HepG2 (cell line): Measurements from ENCODE around the gene CATSPERD. TPM values are rescaled to one million over a fixed set of nuclear protein-coding genes. Genes with fewer than 3 reads are reported as not detected.

ENCODE experiments used
- ATAC-seq: fragments of 200-7000 bp; cut with Tn5 transposase; 3 replicates; pipeline ENCODE4 v1.9.1; 2020; ENCODE audit warnings: mild to moderate bottlenecking, moderate library complexity
- BruUV-seq: library from RNA; stranded (reverse); fragments of 400-500 nt; replicated peaks from 2 replicates; lab custom pipeline; 2021; lab: Mats Ljungman, UMichigan
- CTCF ChIA-PET: fragments of 300-600 bp; formaldehyde crosslinking; extraction: SDS; loops from one replicate; lab custom pipeline; 2021; ENCODE audit warnings: low total read pairs, inconsistent platforms, low intra/inter-chr PET ratio; lab: Yijun Ruan, JAX
- POLR2A ChIA-PET: fragments of 350-600 bp; sonication (Branson Sonifier 250); formaldehyde crosslinking; loops from one replicate; lab custom pipeline; 2020; ENCODE audit warnings: antibody characterized with exemption, inconsistent platforms; lab: Yijun Ruan, JAX
- DNase-seq: peaks from one replicate; pipeline ENCODE4 v3.0.0-alpha.2; 2015; ENCODE audit warnings: low spot score
- FAIRE-seq: peaks from 3 replicates; lab custom pipeline; 2011; peaks lifted over from hg19 to GRCh38; lab: Jason Lieb, UNC
- H2AFZ ChIP-seq: one replicate; pipeline ENCODE4 v1.6.1; 2011; ENCODE audit warnings: low read length, inconsistent platforms
- H3K27ac ChIP-seq: fragments of 300-600 bp; 3 replicates; pipeline ENCODE4 v1.8.0; 2011; ENCODE audit warnings: mixed run types, mild to moderate bottlenecking, mixed read lengths, low read length, inconsistent platforms; ENCODE audit not compliant: insufficient read depth; ENCODE audit errors: extremely low read length
- H3K27me3 ChIP-seq, 2 experiments: fragments of 200-600 bp in 1 of 2; 2 replicates in 1 of 2; 3 replicates in 1 of 2; pipeline versions ENCODE4 v1.6.0 to v1.8.0; 2011; ENCODE audit warnings: low read length in 2 of 2, mild to moderate bottlenecking in 2 of 2, moderate library complexity in 2 of 2, inconsistent platforms in 1 of 2; ENCODE audit not compliant: insufficient read depth in 2 of 2, control insufficient read depth in 1 of 2
- H3K36me3 ChIP-seq, 2 experiments: fragments of 200-600 bp in 1 of 2; replicated peaks in 1 of 2; 2 replicates in 1 of 2; 3 replicates in 1 of 2; pipeline versions ENCODE4 v1.5.1 to v1.8.0; 2011; ENCODE audit warnings: low read length in 2 of 2, inconsistent platforms in 1 of 2; ENCODE audit not compliant: insufficient read depth in 2 of 2, control insufficient read depth in 1 of 2
- H3K4me1 ChIP-seq: 2 replicates; pipeline ENCODE4 v1.5.1; 2012; ENCODE audit warnings: low read length, inconsistent platforms; ENCODE audit not compliant: insufficient read depth
- H3K4me2 ChIP-seq: 2 replicates; pipeline ENCODE4 v1.6.0; 2011; ENCODE audit warnings: low read depth, low read length, inconsistent platforms
- H3K4me3 ChIP-seq, 3 experiments: fragments of 200-600 bp in 1 of 3; sonication (generic), shearing (Covaris generic) in 1 of 3; replicated peaks in 1 of 3; 2 replicates each; pipeline ENCODE4 v1.5.1; 2011 to 2016; ENCODE audit warnings: low read length in 3 of 3, inconsistent platforms in 2 of 3, low read depth in 2 of 3, mild to moderate bottlenecking in 2 of 3, control low read depth in 1 of 3, mixed read lengths in 1 of 3; ENCODE audit not compliant: insufficient read depth in 1 of 3
- H3K79me2 ChIP-seq: one replicate; pipeline ENCODE4 v1.6.1; 2011; ENCODE audit warnings: low read length, inconsistent platforms; ENCODE audit not compliant: insufficient read depth
- H3K9ac ChIP-seq: 2 replicates; pipeline ENCODE4 v1.6.0; 2011; ENCODE audit warnings: mild to moderate bottlenecking, low read depth, low read length, inconsistent platforms; ENCODE audit not compliant: insufficient read depth
- H3K9me3 ChIP-seq: 2 replicates; pipeline ENCODE4 v1.5.1; 2012; ENCODE audit warnings: mild to moderate bottlenecking, low read length
- H4K20me1 ChIP-seq: 2 replicates; pipeline ENCODE4 v1.6.0; 2011; ENCODE audit warnings: inconsistent platforms, mild to moderate bottlenecking, low read length, moderate library complexity; ENCODE audit not compliant: insufficient read depth
- JUNB ChIP-seq: sonication (generic); formaldehyde crosslinking; IDR thresholded peaks from 2 replicates; pipeline ENCODE4 v1.8.0; 2022; ENCODE audit warnings: missing genetic modification reagents, mild to moderate bottlenecking, borderline replicate concordance
- POLR2G ChIP-seq: fragments of 200-400 bp; formaldehyde crosslinking; IDR thresholded peaks from 2 replicates; pipeline ENCODE4 v1.6.1; 2018; ENCODE audit warnings: mild to moderate bottlenecking, low read depth, low read length, moderate library complexity
- SP2 ChIP-seq: sonication (generic); formaldehyde crosslinking; IDR thresholded peaks from 2 replicates; pipeline ENCODE4 v1.5.1; 2020; ENCODE audit warnings: mild to moderate bottlenecking, missing genetic modification reagents
- TCF7L2 ChIP-seq: IDR thresholded peaks from 2 replicates; pipeline ENCODE4 v1.6.1; 2011; ENCODE audit warnings: mild to moderate bottlenecking, low read depth, low read length, moderate library complexity
- WGBS: methylation state at CpG from one replicate; pipeline ENCODE4 v1.1.6; 2017; ENCODE audit warnings: low lambda C conversion rate; 5-methylcytosine and 5-hydroxymethylcytosine counted together
- in situ Hi-C: cut with HindIII; loops from 2 replicates; pipeline ENCODE4 v1.10.0; 2017; ENCODE audit warnings: low pct_unique_long_range_greater_than_20kb; ENCODE audit not compliant: extremely low pct_ligation_motif_present
- intact Hi-C: fragments of 100-400 bp; cut with micrococcal nuclease; formaldehyde crosslinking; loops from one replicate; pipeline ENCODE4 v1.10.0; 2022; ENCODE audit not compliant: unreplicated experiment
- polyA plus RNA-seq, 8 experiments: library from polyadenylated mRNA; depleted of rRNA in 3 of 8; stranded (reverse) in 7 of 8; unstranded in 1 of 8; fragments of >200 nt; fragmentation: Illumina TruSeq in 4 of 8; extraction: Trizol in 4 of 8; gene quantifications; 2 replicates each; pipeline versions ENCODE4 v1.2.1 to v1.2.3, GENCODE V29; 2011 to 2016; ENCODE audit warnings: low read depth in 4 of 8, missing spikeins in 1 of 8, mixed read lengths in 1 of 8; ENCODE audit not compliant: insufficient read depth in 1 of 8
- total RNA-seq, 5 experiments: library from RNA; depleted of rRNA; stranded (reverse); fragments of >200 nt; fragmentation: Illumina TruSeq; extraction: Trizol; gene quantifications; 2 replicates each; pipeline ENCODE4 v1.2.3, GENCODE V29; 2016; ENCODE audit warnings: low read depth in 1 of 5
- TF ChIP-seq, protein P1 (sequence below): sonication (generic); formaldehyde crosslinking; IDR thresholded peaks from 2 replicates; pipeline ENCODE4 v1.5.1; 2020; ENCODE audit warnings: mild to moderate bottlenecking, missing genetic modification reagents, moderate library complexity
- TF ChIP-seq, protein P2 (sequence below): sonication (generic); formaldehyde crosslinking; IDR thresholded peaks from 2 replicates; pipeline ENCODE4 v1.5.0; 2020; ENCODE audit warnings: mild to moderate bottlenecking, missing genetic modification reagents, moderate library complexity
- TF ChIP-seq, protein P3 (sequence below): sonication (generic); formaldehyde crosslinking; conservative IDR thresholded peaks from 2 replicates; pipeline ENCODE4 v1.4.0; 2020; ENCODE audit warnings: mild to moderate bottlenecking, missing genetic modification reagents, moderate library complexity

CATSPERD gene
- total and polyA plus RNA-seq, 2 of the 13 experiments (the other 11 are each of a cell fraction or from before 2014, with no cell fraction given): 0.04 TPM; not detected in 1

DNA sequence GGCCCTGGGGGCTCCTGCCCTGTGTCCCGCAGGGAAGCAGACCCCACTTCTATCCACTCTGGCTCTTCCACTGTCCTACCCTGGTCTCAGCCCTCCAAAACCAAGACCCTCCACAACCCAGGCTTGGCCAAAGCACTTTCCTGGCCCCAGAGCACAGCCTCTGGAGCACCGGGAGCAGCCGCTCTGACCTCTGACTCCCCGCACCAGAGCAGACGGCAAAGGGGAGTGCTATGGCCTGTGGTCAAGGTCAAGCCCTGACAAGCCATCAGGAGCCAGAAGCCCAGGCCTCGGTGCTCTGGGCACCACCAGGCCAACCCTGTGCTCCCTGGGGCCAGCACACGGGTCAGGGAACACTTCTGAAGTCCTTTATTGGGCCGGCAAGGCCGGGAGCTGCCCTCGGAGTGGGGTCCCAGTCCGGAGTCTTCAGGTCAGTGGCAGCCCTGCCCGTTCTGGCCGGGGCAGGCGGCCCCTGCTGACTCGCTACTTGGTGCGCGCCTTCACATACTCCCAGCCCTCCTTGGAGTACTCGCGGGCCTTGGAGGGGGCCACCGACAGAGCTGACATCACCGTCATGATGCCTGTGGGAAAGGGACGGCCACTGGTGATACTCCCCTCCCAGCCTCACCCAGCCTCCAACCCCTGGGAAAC is 42.2 kb upstream of the CATSPERD start (continued):
- TF ChIP-seq, protein P1, sequence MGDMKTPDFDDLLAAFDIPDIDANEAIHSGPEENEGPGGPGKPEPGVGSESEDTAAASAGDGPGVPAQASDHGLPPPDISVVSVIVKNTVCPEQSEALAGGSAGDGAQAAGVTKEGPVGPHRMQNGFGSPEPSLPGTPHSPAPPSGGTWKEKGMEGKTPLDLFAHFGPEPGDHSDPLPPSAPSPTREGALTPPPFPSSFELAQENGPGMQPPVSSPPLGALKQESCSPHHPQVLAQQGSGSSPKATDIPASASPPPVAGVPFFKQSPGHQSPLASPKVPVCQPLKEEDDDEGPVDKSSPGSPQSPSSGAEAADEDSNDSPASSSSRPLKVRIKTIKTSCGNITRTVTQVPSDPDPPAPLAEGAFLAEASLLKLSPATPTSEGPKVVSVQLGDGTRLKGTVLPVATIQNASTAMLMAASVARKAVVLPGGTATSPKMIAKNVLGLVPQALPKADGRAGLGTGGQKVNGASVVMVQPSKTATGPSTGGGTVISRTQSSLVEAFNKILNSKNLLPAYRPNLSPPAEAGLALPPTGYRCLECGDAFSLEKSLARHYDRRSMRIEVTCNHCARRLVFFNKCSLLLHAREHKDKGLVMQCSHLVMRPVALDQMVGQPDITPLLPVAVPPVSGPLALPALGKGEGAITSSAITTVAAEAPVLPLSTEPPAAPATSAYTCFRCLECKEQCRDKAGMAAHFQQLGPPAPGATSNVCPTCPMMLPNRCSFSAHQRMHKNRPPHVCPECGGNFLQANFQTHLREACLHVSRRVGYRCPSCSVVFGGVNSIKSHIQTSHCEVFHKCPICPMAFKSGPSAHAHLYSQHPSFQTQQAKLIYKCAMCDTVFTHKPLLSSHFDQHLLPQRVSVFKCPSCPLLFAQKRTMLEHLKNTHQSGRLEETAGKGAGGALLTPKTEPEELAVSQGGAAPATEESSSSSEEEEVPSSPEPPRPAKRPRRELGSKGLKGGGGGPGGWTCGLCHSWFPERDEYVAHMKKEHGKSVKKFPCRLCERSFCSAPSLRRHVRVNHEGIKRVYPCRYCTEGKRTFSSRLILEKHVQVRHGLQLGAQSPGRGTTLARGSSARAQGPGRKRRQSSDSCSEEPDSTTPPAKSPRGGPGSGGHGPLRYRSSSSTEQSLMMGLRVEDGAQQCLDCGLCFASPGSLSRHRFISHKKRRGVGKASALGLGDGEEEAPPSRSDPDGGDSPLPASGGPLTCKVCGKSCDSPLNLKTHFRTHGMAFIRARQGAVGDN (CRISPR knock-in tag): peak; percentile 64
- TF ChIP-seq TCF7L2: no peak

DNA sequence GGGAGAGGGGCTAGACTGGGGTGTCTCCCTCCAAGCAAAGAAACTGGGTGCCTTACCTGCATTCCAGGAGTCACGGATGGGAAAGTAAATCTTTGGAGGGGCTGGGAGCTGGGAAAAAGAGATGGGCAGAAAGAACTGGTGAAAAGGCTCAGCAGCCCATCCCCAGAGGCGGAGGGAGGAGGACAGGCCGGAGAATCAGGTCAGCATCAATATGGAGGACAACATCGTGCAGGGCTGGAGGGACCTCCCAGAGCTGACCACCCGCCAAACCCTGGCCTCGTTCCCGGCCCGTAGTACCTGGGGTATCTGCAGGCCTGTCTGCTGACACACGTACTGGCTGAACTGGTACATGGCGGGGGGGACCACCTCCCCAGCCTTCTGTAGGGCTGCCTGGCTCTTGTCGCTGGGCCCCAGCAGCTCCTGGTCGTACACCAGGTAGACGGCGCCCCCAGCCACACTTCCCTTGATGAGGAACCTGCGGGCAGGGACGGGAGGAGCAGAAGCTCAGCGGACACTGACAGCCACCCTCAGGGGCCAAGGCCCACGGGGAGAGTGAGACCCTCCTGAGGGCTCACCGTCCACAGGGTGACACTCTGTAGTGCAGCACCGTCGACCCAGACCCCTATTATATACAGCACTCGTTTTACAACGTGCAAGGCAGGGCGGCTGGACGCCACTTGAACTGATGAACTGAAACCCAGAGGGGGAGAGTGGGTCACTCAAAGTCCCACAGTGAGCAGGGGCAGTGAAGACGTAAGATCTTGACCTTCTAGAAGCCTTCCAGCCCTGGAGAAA is 41.0 kb upstream of the CATSPERD start:
- FAIRE-seq: no peak
- intact Hi-C loops: no loop called here
- no peaks in the 10 kb centered on the region for H3K36me3 ChIP-seq
- H3K4me3 ChIP-seq: peak overlapping the region; percentile 87 to 100 (median 92)
- ATAC-seq: peak; percentile 11
- in situ Hi-C loops: no loop called here
- H3K27me3 ChIP-seq: no peaks in the 10 kb centered on the region; a peak in 1 of 5 replicates
- POLR2A ChIA-PET: interaction anchor here (0.9 to 1.1 kb wide), 3 partner anchors 10 to 18 kb away, joined by 3 to 6 read pairs (median 3); partner anchors contain the start of gene RPL36
- no peaks in the 10 kb centered on the region for H4K20me1 ChIP-seq
- CTCF ChIA-PET: no interaction called here
- peaks cover 7% of the 10 kb centered on the region for H3K79me2 ChIP-seq
- H3K27ac ChIP-seq: peak overlapping the region; percentile 75
- no TSS peak for BruUV-seq
- H3K9ac ChIP-seq: peak overlapping the region; percentile 86
- H2AFZ ChIP-seq: no peak overlapping the region
- DNase-seq: no peak
- H3K9me3 ChIP-seq: no peaks in the 10 kb centered on the region
- 38% methylated on average over 12 of the region's 26 CpGs for WGBS
- H3K4me2 ChIP-seq: peak overlapping the region; percentile 92
- H3K4me1 ChIP-seq: peaks cover 25% of the 10 kb centered on the region
- TF ChIP-seq, protein P2, sequence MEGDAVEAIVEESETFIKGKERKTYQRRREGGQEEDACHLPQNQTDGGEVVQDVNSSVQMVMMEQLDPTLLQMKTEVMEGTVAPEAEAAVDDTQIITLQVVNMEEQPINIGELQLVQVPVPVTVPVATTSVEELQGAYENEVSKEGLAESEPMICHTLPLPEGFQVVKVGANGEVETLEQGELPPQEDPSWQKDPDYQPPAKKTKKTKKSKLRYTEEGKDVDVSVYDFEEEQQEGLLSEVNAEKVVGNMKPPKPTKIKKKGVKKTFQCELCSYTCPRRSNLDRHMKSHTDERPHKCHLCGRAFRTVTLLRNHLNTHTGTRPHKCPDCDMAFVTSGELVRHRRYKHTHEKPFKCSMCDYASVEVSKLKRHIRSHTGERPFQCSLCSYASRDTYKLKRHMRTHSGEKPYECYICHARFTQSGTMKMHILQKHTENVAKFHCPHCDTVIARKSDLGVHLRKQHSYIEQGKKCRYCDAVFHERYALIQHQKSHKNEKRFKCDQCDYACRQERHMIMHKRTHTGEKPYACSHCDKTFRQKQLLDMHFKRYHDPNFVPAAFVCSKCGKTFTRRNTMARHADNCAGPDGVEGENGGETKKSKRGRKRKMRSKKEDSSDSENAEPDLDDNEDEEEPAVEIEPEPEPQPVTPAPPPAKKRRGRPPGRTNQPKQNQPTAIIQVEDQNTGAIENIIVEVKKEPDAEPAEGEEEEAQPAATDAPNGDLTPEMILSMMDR: peak; percentile 27; the same call in 1 of the 2 replicates
- TF ChIP-seq SP2 (CRISPR knock-in tag) (no peak), JUNB (no peak), POLR2G (no peak)
- TF ChIP-seq, protein P3, sequence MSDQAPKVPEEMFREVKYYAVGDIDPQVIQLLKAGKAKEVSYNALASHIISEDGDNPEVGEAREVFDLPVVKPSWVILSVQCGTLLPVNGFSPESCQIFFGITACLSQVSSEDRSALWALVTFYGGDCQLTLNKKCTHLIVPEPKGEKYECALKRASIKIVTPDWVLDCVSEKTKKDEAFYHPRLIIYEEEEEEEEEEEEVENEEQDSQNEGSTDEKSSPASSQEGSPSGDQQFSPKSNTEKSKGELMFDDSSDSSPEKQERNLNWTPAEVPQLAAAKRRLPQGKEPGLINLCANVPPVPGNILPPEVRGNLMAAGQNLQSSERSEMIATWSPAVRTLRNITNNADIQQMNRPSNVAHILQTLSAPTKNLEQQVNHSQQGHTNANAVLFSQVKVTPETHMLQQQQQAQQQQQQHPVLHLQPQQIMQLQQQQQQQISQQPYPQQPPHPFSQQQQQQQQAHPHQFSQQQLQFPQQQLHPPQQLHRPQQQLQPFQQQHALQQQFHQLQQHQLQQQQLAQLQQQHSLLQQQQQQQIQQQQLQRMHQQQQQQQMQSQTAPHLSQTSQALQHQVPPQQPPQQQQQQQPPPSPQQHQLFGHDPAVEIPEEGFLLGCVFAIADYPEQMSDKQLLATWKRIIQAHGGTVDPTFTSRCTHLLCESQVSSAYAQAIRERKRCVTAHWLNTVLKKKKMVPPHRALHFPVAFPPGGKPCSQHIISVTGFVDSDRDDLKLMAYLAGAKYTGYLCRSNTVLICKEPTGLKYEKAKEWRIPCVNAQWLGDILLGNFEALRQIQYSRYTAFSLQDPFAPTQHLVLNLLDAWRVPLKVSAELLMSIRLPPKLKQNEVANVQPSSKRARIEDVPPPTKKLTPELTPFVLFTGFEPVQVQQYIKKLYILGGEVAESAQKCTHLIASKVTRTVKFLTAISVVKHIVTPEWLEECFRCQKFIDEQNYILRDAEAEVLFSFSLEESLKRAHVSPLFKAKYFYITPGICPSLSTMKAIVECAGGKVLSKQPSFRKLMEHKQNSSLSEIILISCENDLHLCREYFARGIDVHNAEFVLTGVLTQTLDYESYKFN (CRISPR knock-in tag): no peak
